Stomach (tissue), 9 donors: ENCODE measurements around the gene TENM4. TPM values are rescaled to one million over a fixed set of nuclear protein-coding genes. Genes with fewer than 3 reads are reported as not detected.

Experiments used
- DNase-seq, 2 donors: peaks; one replicate each; pipeline versions ENCODE4 v3.0.0 to v3.0.0-alpha.2; 2013 to 2019
- H3K27ac ChIP-seq, 5 donors: fragments of 200-600 bp in 4 of 5; sonication (generic) in 4 of 5; one replicate each; pipeline ENCODE4 v1.5.1; 2013 to 2019; ENCODE audit warnings: mild to moderate bottlenecking in 1 of 5, moderate library complexity in 1 of 5
- H3K27me3 ChIP-seq, 3 donors: fragments of 200-600 bp; sonication (generic); one replicate each; pipeline ENCODE4 v1.5.1; 2017 to 2019; ENCODE audit warnings: mixed run types in 1 of 3
- H3K36me3 ChIP-seq, 4 donors: fragments of 200-600 bp; sonication (generic); 1 replicate in 3 of 4; 2 replicates in 1 of 4; pipeline ENCODE4 v1.5.1; 2016 to 2019
- H3K4me1 ChIP-seq, 4 donors: fragments of 200-600 bp; sonication (generic); one replicate each; pipeline ENCODE4 v1.5.1; 2016 to 2019
- H3K4me3 ChIP-seq, 4 donors: fragments of 200-600 bp; sonication (generic) in 3 of 4; one replicate each; pipeline ENCODE4 v1.5.1; 2016 to 2019; ENCODE audit warnings: mild to moderate bottlenecking in 1 of 4
- H3K9me3 ChIP-seq, 4 donors: fragments of 200-600 bp; sonication (generic); one replicate each; pipeline ENCODE4 v1.5.1; 2016 to 2019
- EP300 ChIP-seq: sonication (generic); formaldehyde crosslinking; IDR thresholded peaks from one replicate; pipeline ENCODE4 v1.6.1; 2017; ENCODE audit warnings: antibody characterized with exemption
- POLR2A ChIP-seq, 4 donors: fragments of 450-650 bp; IDR thresholded peaks; one replicate each; pipeline ENCODE4 v1.6.1; 2016; ENCODE audit warnings: antibody characterized with exemption in 4 of 4, control low read depth in 2 of 4, mild to moderate bottlenecking in 1 of 4, moderate library complexity in 1 of 4
- POLR2AphosphoS5 ChIP-seq, 3 donors: sonication (generic); formaldehyde crosslinking; IDR thresholded peaks; one replicate each; pipeline ENCODE4 v1.6.1; 2016; ENCODE audit warnings: antibody characterized with exemption in 3 of 3
- WGBS, 5 donors: extraction: QIAGEN DNeasy Blood & Tissue Kit in 3 of 5; methylation state at CpG; one replicate each; pipeline versions ENCODE4 v1.1.5 to v1.1.7; 2013 to 2018; 5-methylcytosine and 5-hydroxymethylcytosine counted together
- intact Hi-C: fragments of 100-400 bp; cut with DNase I; formaldehyde crosslinking; loops from one replicate; pipeline ENCODE4 v1.15.1; 2023; ENCODE audit warnings: low total_unique reads
- polyA plus RNA-seq, 3 donors: library from polyadenylated mRNA; stranded (reverse); fragments of 200-250 nt; gene quantifications; one replicate each; pipeline ENCODE4 v1.2.3, GENCODE V29; 2013
- total RNA-seq, 5 donors: library from RNA; depleted of rRNA; stranded (reverse); fragments of >200 nt; gene quantifications; one replicate each; pipeline versions ENCODE4 v1.1.0 to v1.2.3, GENCODE V29; 2014 to 2016
- TF ChIP-seq, protein P1 (sequence below), 7 experiments: fragments of 450-650 bp in 4 of 7; fragments of 200-600 bp in 3 of 7; sonication (generic) in 3 of 7; IDR thresholded peaks; one replicate each; pipeline ENCODE4 v1.5.1; 2016 to 2019; ENCODE audit warnings: antibody characterized with exemption in 7 of 7, control low read depth in 2 of 7, mild to moderate bottlenecking in 1 of 7
- donor health status: healthy with polysubstance abuse.
- donor health status: Bipolar disorder and iron deficiency.
- donor health status: healthy.

TENM4 gene
- total and polyA plus RNA-seq, 8 donors = 0.06 to 13.2 (median 0.87) TPM; not detected in 1

DNA sequence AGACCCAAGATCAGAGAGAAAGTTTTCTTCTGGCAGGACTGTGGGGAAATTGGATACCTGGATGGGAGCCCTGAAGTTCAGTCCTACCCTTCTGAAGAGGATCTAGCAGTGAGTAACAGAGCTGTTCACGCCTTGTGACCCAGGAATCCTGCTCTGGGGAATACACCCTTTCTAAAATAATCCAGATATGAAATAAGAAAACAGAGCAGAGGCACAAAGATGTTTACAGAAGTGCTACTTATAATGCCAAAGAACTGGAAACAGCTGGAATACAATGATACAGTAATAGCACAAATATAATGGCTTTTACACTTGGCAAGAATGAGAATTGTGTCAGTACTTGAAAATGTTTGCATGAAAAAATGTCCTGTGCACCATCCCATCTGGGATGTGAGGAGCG is 562.2 kb downstream of the TENM4 start:
- Histone ChIP-seq H3K27ac (no peak overlapping the region), H3K4me1 (no peaks in the 10 kb centered on the region), H3K9me3 (peaks cover 0 to 10% (median 7%) of the 10 kb centered on the region in 4 donors), H3K36me3 (no peaks in the 10 kb centered on the region), H3K27me3 (no peaks in the 10 kb centered on the region), H3K4me3 (no peak overlapping the region)
- 72 to 91% (median 83%) methylated on average over 2 of the region's 2 CpGs for WGBS, 5 donors
- intact Hi-C loops = no loop called here
- DNase-seq = no peak
- no peak for TF ChIP-seq POLR2A (IDR thresholded peaks at IDR 0.05)
- TF ChIP-seq, protein P1, sequence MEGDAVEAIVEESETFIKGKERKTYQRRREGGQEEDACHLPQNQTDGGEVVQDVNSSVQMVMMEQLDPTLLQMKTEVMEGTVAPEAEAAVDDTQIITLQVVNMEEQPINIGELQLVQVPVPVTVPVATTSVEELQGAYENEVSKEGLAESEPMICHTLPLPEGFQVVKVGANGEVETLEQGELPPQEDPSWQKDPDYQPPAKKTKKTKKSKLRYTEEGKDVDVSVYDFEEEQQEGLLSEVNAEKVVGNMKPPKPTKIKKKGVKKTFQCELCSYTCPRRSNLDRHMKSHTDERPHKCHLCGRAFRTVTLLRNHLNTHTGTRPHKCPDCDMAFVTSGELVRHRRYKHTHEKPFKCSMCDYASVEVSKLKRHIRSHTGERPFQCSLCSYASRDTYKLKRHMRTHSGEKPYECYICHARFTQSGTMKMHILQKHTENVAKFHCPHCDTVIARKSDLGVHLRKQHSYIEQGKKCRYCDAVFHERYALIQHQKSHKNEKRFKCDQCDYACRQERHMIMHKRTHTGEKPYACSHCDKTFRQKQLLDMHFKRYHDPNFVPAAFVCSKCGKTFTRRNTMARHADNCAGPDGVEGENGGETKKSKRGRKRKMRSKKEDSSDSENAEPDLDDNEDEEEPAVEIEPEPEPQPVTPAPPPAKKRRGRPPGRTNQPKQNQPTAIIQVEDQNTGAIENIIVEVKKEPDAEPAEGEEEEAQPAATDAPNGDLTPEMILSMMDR (IDR thresholded peaks at IDR 0.05) = no peak
- TF ChIP-seq POLR2AphosphoS5 (IDR thresholded peaks at IDR 0.05) = no peak
- no peak for TF ChIP-seq EP300

DNA sequence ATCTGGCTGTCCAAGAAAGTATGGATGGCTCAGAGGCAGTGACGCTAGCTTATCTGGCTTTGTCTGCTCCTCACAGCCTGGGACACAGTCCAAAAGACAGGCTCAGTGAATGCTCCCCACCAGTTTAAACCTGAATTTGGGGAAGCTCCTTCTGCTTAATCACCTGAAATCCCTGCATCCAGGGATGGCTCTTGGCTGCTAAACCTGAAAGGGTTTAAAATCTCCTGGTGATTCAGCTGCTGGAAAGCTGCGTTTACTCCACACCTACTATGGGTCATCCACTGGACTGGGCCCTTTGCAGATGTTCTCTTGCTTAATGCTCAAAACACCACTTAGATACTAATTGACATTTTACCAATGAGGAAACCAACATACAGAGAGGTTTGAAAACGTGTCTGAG is 564.2 kb downstream of the TENM4 start:
- H3K36me3 ChIP-seq = no peaks in the 10 kb centered on the region
- H3K27me3 ChIP-seq = no peaks in the 10 kb centered on the region
- H3K27ac ChIP-seq = no peak overlapping the region
- peaks cover 0 to 10% (median 7%) of the 10 kb centered on the region in 4 donors for H3K9me3 ChIP-seq
- DNase-seq = no peak
- WGBS, 5 donors = 77 to 87% (median 84%) methylated on average over 3 of the region's 3 CpGs
- no peaks in the 10 kb centered on the region for H3K4me1 ChIP-seq
- intact Hi-C loops = no loop called here
- TF ChIP-seq, protein P1 (IDR thresholded peaks at IDR 0.05) = no peak
- TF ChIP-seq EP300 (no peak), POLR2A (IDR thresholded peaks at IDR 0.05) (no peak), POLR2AphosphoS5 (IDR thresholded peaks at IDR 0.05) (no peak)
- no peak overlapping the region for H3K4me3 ChIP-seq

DNA sequence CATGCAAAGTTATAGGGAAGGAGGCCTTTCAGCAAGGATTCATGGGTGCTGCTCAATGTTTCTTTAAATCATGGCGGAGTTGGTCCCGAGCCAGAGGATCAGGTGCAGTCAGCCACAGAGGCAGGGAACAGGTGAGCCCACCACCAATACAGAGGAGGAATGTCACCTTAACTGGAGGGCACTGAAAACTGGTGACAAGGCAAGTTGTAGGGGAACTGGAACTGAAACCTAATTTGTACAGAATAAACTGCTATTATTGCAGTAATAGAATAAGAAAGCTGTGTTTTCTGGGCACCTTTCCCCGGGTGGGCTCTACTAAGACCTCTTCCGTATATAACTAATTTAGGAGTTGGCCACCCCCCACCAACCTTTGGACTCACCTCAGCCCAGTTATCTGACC is 570.2 kb downstream of the TENM4 start:
- Histone ChIP-seq H3K4me3 (no peak overlapping the region), H3K4me1 (no peaks in the 10 kb centered on the region), H3K36me3 (no peaks in the 10 kb centered on the region), H3K27ac (no peak overlapping the region), H3K9me3 (no peaks in the 10 kb centered on the region), H3K27me3 (no peaks in the 10 kb centered on the region)
- TF ChIP-seq, protein P1 (IDR thresholded peaks at IDR 0.05) = no peak
- no peak for TF ChIP-seq EP300
- no peak for TF ChIP-seq POLR2AphosphoS5 (IDR thresholded peaks at IDR 0.05)
- no peak for TF ChIP-seq POLR2A (IDR thresholded peaks at IDR 0.05)
- intact Hi-C loops = no loop called here
- 69 to 86% (median 84%) methylated on average over 4 of the region's 4 CpGs for WGBS, 5 donors
- DNase-seq = no peak

DNA sequence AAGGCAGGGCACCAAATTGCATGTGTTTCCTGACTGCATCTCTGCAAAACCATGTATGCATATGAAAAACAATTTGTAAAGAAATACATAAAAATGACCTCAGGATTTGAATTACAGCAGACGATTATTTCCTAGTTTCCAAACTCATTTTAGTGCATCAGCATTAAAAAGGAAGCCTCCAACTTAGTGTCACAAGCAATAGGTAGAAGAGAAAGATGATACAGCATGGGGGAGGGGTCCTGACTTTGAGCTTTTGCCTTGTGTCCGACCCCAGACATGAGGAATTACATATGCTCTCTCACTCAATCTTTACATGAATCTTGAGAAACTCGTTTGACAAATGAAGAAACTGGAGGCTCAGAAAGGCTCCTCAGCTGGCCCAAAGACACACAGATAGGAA is 571.5 kb downstream of the TENM4 start:
- no peak overlapping the region for H3K4me3 ChIP-seq
- no peak overlapping the region for H3K27ac ChIP-seq
- H3K4me1 ChIP-seq = no peaks in the 10 kb centered on the region
- intact Hi-C loops = no loop called here
- TF ChIP-seq, protein P1 (IDR thresholded peaks at IDR 0.05) = no peak
- TF ChIP-seq POLR2A (IDR thresholded peaks at IDR 0.05) = no peak
- TF ChIP-seq POLR2AphosphoS5 (IDR thresholded peaks at IDR 0.05) = no peak
- TF ChIP-seq EP300 = no peak
- no peaks in the 10 kb centered on the region for H3K36me3 ChIP-seq
- 45 to 56% (median 49%) methylated on average over 3 of the region's 3 CpGs for WGBS, 5 donors
- no peaks in the 10 kb centered on the region for H3K9me3 ChIP-seq
- no peak for DNase-seq
- no peaks in the 10 kb centered on the region for H3K27me3 ChIP-seq
